ENCODE results near the gene SLC4A5.

DNA sequence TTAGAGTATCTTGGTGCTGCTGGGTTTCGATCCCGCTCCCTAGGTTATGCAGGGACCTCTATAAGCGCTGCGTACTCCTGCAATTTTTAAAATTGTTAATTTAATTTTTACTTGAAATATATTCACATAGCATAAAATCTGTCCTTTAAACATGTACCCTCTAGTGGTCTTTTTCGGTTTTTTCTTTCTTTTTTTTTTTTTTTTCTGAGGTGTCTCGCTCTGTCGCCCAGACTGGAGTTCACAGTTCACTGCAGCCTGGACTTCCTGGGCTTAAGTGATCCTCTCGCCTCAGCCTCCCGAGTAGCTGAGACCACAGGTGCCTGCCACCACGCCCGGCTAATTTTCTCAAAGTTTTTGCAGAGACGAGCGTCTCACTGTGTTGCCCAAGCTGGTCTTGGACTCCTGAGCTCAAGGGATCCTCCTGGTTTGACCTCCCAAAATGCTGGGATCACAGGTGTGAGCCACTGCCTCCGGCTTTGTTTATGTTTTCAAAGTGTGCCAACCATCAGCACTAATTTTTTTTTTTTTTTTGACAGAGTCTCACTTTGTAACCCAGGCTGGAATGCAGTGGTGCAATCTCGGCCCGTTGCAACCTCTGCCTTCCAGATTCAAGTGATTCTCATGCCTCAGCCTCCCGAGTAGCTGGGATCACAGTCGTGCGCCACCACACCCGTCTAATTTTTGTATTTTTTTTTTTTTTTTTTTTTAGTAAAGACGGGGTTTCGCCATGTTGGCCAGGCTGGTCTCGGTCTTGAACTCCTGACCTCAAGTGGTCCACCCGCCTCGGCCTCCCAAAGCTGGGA lies 164.0 kb downstream of the SLC4A5 start:
- peak; percentile 32 for TF ChIP-seq CTCF (IDR thresholded peaks at IDR 0.05)
- TF ChIP-seq ZFX (IDR thresholded peaks at IDR 0.05; ENCODE audit: borderline replicate concordance), result no peak

All from 22Rv1 (cell line).